IMR-90 (cell line): ENCODE measurements around the gene STX19.

Experiments
- CEBPB ChIP-seq: IDR thresholded peaks from 2 replicates; pipeline ENCODE4 v1.6.1; 2012; ENCODE audit warnings: low read depth, low read length, improper control_type of control experiment
- CTCF ChIP-seq: conservative IDR thresholded peaks from 2 replicates; pipeline ENCODE4 v1.5.1; 2012; ENCODE audit warnings: mild to moderate bottlenecking, low read depth, low read length, improper control_type of control experiment
- ELK1 ChIP-seq: fragments of 150-350 bp; IDR thresholded peaks from 2 replicates; pipeline ENCODE4 v1.6.1; 2016; ENCODE audit warnings: low read depth, mild to moderate bottlenecking, low read length, moderate library complexity, borderline replicate concordance
- MAFK ChIP-seq: IDR thresholded peaks from 2 replicates; pipeline ENCODE4 v1.6.1; 2012; ENCODE audit warnings: low read depth, low read length, improper control_type of control experiment
- POLR2A ChIP-seq: IDR thresholded peaks from 2 replicates; pipeline ENCODE4 v1.6.1; 2012; ENCODE audit warnings: mild to moderate bottlenecking, low read depth, low read length
- RFX5 ChIP-seq: IDR thresholded peaks from 2 replicates; pipeline ENCODE4 v1.8.0; 2012; ENCODE audit warnings: low read depth, mild to moderate bottlenecking, low read length, moderate library complexity

GRCh38 chr3:94028093-94028837 is at the start of gene STX19:
- TF ChIP-seq CEBPB = no peak
- no peak for TF ChIP-seq CTCF
- no peak for TF ChIP-seq POLR2A
- no peak for TF ChIP-seq RFX5
- no peak for TF ChIP-seq ELK1
- no peak for TF ChIP-seq MAFK
